HG03108 (cell line): Measurements from ENCODE around the gene PTGES3.
A peak's percentile ranks its signal among the peaks of the same experiment; 100 is the strongest.
"Not testable (repeated sequence)": the region's sequence is repeated elsewhere in the genome, so short reads cannot be mapped to it uniquely, and the experiment has no call there.

ENCODE experiments used
- ATAC-seq: cut with Tn5 transposase; IDR thresholded peaks from one replicate; pipeline ENCODE4 v1.9.1; 2021; ENCODE audit warnings: moderate library complexity; ENCODE audit not compliant: unreplicated experiment

The PTGES3 gene, protein sequence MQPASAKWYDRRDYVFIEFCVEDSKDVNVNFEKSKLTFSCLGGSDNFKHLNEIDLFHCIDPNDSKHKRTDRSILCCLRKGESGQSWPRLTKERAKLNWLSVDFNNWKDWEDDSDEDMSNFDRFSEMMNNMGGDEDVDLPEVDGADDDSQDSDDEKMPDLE

GRCh38 chr12:56688129-56688845 is at the start of gene PTGES3:
PTGES3 (minus strand) TSS chr12:56688284; CDS start chr12:56687999, 285 bp downstream.
- peak; percentile 64 for ATAC-seq

DNA sequence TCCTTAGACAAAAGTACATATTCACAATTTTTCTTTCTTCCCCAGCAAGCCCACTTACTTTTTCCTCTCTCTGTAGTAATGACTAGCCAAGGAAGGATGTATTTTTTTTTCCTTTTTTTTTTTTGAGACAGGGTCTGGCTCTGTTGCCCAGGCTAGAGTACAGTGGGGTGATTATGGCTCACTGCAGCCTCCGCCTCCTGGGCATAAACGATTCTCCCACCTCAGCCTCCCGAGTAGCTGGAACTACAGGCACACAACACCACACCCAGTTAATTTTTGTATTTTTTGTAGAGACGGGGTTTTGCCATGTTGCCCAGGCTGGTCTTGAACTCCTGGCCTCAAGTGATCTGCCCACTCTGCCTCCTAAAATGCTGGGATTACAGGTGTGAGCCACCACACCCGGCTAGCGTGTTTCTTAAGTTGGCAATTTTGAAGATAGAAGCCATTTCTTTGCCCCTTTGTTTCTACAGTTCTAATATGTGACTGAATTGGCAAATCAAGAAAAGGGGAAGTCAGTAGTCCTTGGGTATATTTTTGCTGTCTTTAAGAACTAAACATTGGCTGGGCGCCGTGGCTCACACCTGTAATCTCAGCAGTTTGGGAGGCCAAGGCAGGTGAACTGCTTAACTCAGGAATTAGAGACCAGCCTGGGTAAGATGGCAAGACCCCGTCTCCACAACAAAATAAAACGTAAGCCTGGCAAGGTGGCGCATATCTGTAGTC is 40.2 kb upstream of the PTGES3 start:
- no peak for ATAC-seq

DNA sequence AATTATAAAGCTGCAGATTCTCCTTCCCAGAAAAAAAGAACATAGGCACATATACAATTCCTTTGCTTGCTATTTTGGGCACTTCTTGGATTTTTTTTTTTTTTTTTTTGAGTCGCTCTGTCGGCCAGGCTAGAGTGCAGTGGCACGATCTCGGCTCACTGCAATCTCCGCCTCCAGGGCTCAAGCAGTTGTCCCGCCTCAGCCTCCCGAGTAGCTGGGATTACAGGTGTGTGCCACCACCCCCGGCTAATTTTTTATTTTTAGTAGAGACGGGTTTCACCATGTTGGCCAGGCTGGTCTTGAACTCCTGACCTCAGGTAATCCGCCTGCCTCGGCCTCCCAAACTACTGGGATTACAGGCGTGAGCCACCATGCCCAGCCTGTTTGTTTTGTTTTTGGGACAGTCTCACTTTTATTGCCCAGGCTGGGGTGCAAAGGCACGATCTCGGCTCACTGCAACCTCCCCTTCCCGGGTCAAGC is 38.2 kb upstream of the PTGES3 start:
- ATAC-seq, result not testable (repeated sequence)

GRCh38 chr12:56725723-56726102 is 37.6 kb upstream of the PTGES3 start:
- no peak for ATAC-seq

DNA sequence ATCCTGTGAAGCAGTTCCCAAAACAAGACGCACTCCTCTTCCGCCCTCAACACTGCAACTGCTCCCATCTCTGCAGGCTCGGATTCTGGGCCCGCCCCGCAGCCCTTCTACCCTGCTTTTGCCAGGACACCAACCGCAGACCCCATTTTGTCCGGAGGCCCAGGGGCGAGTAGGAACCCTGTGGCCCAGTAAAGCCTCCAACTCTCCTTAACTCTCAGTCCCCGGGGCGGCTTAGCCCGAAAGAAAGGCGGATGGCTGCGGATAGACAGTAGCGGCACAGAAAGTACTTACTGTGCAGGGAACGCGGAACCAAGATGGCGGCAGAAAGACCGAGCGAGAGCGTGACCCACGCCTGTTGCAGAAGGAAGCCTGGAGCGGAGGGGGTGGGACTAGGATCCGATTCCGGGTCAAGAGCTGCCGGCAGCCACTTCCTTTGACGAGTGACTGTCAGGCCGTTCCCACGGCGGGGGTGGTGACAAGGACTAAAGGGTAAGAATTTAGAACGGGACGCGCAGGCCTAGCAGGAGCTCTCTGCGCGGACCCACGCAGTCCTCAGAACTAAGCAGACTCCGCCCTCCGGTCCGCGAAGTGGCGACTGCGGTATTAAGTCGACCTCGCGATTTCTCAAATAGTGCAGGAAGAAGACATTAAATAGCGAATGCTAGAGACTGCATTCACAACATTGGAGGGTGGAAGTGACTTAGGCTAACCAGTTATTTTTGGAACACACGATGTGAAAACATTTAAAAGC is 37.1 kb upstream of the PTGES3 start, which contains the start of gene NACA:
Gene NACA (minus strand): TSS at position 328 of the 751 bp plus-strand sequence. CDS start 778 bp downstream, outside the sequence.
- peak; percentile 95 for ATAC-seq

- no peak for ATAC-seq
Observed at GRCh38 chr12:56724701-56724971, 36.6 kb upstream of the PTGES3 start.

GRCh38 chr12:56723889-56724700 is 36.0 kb upstream of the PTGES3 start:
- ATAC-seq, result no peak

DNA sequence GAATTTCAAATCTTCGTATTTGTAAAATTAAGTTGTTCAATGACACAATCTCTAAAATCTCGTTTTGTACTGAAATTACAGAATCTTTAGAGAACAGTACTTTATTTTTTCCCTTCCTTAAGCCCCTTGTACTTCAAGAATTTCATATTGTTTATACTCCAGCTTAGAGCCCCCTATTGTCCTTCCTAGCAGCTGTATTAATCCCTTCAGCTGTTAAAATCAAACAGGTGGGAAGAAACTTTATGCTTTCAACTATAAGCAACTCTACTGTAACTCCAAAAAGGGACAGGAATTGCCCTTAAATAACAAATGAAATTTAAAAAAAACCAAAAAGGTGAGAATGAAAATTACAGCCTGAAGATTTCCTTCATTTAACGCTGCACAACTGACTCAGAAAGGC is 35.3 kb upstream of the PTGES3 start:
- ATAC-seq, result no peak

DNA sequence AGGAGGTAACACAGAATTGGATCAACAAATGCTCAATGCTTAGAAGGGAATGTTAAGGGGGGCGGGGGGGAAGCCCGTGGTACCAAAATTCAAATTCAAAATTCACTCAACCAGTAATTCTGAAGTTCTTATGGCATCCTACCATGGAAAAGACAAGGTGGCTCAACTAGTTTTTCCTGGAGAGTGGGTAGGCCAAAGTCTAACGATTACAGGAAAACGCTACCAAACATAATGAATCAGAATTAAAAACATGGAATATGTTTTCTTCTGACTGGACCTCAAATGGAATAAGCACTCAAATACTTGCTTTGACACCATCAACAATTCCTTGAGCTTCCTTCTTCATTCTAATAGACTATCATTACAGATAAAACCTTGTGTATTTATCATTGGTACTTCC is 34.7 kb upstream of the PTGES3 start:
- no peak for ATAC-seq

- ATAC-seq, result no peak
Observed at GRCh38 chr12:56721721-56722120, 33.6 kb upstream of the PTGES3 start.

DNA sequence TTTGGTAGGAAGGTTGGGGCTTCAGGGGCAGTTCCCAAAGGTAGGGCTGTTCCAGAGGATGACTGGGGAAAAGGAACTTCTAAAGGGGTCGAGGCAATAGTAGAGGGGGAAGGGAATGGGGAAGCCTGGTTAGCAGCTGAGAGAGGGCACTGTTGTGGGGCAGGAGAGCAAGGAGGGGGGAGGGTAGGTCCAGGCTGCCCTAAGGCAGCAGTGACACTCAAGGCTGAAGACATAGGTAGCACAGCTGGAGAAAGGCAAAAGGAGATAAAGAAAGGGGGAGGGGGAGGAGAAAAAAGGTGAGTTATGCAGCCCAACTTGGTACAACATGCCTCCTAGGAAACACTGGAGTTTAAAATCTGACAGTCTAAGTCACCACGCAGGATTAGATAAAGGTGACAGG is 33.1 kb upstream of the PTGES3 start:
- no peak for ATAC-seq

- ATAC-seq, result no peak
Observed at GRCh38 chr12:56720731-56721151, 32.7 kb upstream of the PTGES3 start.

- no peak for ATAC-seq
Observed at GRCh38 chr12:56719056-56719455, 31.0 kb upstream of the PTGES3 start.

DNA sequence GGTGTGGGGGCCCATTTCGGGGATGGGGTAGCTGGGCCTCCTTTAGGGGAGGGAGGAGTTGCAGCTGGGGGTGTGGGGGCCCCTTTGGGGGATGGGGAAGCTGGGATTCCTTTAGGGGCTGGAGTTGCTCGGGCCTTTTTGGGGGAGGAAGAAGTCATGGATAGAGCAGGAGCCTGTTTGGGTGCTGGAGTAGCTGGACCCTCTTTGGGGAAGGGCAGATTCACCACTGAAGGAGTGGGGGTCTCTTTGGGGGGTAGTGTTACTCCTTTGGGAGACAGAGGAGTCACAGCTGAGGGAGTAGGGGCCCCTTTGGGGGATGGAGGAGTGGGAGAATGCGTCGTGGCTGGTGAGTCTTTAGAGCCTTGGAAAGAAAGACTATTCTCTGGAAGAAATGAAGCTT is 30.6 kb upstream of the PTGES3 start:
- no peak for ATAC-seq

DNA sequence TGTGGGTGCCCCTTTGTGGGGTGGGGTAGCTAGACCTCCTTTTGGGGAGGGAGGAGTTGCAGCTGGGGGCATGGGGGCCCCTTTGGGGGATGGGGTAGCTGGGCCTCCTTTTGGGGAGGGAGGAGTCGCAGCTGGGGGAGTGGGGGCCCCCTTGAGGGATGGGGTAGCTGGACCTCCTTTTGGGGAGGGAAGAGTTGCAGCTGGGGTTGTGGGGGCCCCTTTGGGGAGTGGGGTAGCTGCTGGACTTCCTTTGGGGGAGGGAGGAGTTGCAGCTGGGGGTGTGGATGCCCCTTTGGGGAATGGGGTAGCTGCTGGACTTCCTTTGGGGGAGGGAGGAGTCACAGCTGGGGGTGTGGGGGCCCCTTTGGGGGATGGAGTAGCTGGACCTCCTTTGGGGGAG is 30.1 kb upstream of the PTGES3 start:
- ATAC-seq, result no peak

- ATAC-seq, result no peak
Observed at GRCh38 chr12:56716933-56717880, 29.1 kb upstream of the PTGES3 start.

DNA sequence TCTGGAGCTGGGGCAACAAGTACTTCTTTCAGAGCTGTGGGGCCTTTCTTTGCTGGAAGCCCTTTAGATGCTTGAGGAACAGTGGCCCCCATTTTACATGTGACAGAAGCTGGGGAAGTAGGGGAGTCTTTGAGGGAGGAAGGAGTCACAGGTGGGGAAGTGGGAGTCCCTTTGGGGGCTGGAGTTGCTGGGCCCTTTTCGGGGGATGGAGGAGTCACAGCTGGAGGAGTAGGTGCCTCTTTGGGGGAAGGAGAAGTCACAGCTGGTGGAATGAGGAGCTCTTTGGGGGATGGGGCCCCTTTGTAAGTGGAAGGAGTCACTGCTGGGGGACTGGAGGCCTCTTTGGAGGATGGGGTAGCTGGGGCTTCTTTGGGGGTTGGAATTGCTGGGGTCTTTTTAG is 28.4 kb upstream of the PTGES3 start:
- no peak for ATAC-seq

DNA sequence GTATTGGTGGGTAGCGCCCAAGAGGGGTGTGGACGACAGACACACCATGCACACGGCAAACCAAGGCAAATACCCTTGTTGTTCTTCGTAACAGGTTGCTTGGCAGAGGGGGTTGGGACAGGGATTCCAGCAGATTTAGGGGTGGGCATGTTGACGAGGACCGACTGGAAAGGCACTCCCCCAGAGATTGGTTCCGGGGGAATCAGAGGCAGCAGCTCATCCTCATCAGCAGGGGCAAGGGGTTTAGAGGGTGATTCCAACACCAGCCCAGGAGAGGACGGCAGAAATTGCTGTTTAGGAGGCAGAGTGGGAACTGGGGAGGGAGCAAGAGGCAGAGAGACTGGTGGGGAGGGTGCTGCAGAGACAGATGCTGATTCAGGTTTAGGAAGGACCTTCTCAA is 27.7 kb upstream of the PTGES3 start:
- no peak for ATAC-seq

DNA sequence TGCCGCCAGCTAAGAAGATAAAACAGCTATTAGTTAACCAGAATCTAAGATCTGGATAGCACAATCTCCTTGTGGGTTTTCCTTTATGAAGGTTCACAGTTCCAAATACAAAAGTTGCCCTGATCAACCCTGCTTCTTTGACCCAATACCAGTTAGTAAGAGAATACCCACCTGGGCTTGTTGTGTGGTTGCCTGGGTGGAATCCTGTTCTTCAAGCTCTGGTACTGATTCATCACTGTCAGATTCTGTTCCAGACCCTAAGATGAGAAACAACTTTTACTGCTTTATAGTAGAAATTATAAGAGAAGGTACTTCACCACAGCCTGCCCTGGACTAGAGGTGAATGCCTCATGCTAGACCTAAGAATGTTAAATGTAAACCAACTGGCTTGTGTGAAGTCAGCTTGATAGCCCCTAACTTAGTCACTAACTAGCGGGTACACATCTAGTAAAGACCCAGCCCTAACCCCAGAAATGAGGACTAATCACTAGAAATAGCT is 26.4 kb upstream of the PTGES3 start:
- no peak for ATAC-seq
